Mucosa of rectum (tissue), 2 donors: Measurements from ENCODE around the gene NELFCD.

Experiments used
- H3K27ac ChIP-seq, 2 donors: one replicate each; pipeline ENCODE4 v1.7.0; 2013; ENCODE audit warnings: inconsistent platforms in 2 of 2, low read depth in 2 of 2, low read length in 2 of 2
- H3K27me3 ChIP-seq, 2 donors: one replicate each; pipeline ENCODE4 v1.7.0; 2013; ENCODE audit warnings: low read length in 2 of 2; ENCODE audit not compliant: control insufficient read depth in 2 of 2, insufficient read depth in 2 of 2
- H3K36me3 ChIP-seq, 2 donors: one replicate each; pipeline ENCODE4 v1.7.0; 2013; ENCODE audit warnings: low read length in 2 of 2; ENCODE audit not compliant: control insufficient read depth in 2 of 2, insufficient read depth in 2 of 2
- H3K4me1 ChIP-seq, 2 donors: one replicate each; pipeline ENCODE4 v1.7.0; 2013; ENCODE audit warnings: low read length in 2 of 2, mild to moderate bottlenecking in 1 of 2; ENCODE audit not compliant: control insufficient read depth in 2 of 2, insufficient read depth in 2 of 2
- H3K4me3 ChIP-seq, 2 donors: one replicate each; pipeline ENCODE4 v1.7.0; 2013; ENCODE audit warnings: low read length in 2 of 2
- H3K9ac ChIP-seq, 2 donors: one replicate each; pipeline ENCODE4 v1.7.0; 2013; ENCODE audit warnings: low read length in 2 of 2, low read depth in 1 of 2, mild to moderate bottlenecking in 1 of 2
- H3K9me3 ChIP-seq, 2 donors: one replicate each; pipeline ENCODE4 v1.7.0; 2013; ENCODE audit warnings: low read length in 2 of 2; ENCODE audit not compliant: control insufficient read depth in 2 of 2
- donor health status: healthy.
- donor health status: Normal muscosa, but diverticular disease.

NELFCD gene

DNA sequence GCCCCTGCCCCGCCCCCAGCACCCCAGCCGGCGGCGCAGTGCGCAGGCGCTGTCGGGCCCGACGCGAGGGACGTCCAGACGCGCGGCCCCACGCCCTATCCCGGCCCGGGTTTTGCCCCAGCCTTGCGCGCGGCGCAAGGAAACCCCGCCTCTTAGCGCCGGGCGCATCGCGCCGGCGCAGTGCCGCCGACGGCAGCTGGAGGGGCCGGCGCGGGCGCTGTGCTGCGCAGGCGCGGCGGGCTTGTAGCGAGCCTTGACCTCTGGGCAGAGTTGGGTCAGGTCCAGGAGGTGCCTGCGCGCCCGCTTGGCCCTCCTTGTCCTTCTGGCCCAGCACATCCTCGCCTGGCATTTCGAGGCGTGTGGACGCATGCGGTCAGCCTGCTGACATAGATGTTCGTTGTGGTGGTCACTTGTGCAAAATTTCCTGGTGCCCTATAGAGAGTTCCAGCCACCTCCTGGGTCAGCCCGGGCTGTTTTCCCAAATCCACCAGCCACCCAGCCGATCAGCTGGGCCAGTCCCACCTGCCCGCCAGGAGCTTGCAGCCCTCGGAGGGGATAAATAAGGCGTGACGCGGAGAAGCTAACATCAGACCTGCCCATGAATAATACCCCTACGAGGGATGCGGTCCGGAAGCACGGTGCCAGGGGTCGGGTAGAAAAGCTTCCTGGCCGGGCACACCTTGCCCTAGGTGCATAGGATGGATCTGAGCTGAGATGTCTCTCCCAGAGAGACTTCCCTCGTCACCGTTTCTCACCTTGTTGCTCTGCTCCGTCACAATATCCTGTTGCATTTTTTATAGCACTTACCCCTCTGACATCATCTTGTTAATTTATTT, 62.0 kb downstream of the NELFCD start:
- Histone ChIP-seq H3K27ac (peak overlapping the region; percentile 90 to 92), H3K4me1 (peaks cover 22 to 39% of the 10 kb centered on the region in 2 donors), H3K9ac (peak overlapping the region; percentile 64 to 93), H3K27me3 (no peaks in the 10 kb centered on the region), H3K4me3 (peak overlapping the region; percentile 88 to 93), H3K36me3 (peaks cover 4 to 9% of the 10 kb centered on the region in 2 donors), H3K9me3 (no peaks in the 10 kb centered on the region)

DNA sequence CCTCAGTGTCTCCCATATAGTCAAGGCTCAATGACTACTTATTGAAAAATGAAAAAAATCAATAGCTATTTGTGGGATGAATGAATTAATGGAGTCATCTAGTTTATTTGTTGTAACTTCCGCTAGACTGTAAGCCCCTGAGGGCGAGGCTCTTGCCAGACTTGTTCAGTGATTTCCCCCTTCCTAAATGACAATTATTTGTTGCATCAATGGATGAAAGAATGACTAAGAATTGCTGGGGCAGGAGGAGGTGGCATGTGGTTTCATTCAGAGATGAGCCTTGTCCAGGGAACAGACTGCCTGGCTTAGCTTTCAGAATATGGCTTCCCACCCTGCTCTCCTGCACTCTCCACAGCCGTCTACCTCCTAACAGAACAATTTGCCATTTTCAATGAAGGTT, 62.6 kb downstream of the NELFCD start:
- Histone ChIP-seq H3K9me3 (no peaks in the 10 kb centered on the region), H3K27me3 (no peaks in the 10 kb centered on the region), H3K36me3 (peaks cover 0 to 8% of the 10 kb centered on the region in 2 donors), H3K9ac (peak overlapping the region in 1 of 2 donors; percentile 64), H3K4me3 (peak overlapping the region in 1 of 2 donors; percentile 72), H3K4me1 (peaks cover 26 to 46% of the 10 kb centered on the region in 2 donors), H3K27ac (peak overlapping the region in 1 of 2 donors; percentile 84)

DNA sequence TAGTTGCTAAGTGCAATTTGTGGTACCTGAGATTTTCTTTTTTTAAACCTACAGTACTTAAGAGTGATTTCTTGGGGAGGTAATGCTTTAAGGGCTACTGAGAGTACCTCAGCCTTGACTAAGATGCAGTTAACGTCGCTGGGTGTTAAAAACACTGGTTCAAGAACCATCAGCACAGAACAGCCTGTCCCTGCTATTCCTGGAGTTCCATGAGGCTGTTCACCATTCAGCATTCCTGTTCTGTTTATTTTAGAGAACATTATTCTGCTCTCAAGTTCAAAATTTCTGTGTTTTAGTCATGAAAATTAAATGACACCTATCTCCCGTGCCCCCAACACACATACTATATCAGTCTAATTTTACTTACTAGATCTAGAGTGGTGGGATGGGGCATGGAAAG, 63.2 kb downstream of the NELFCD start:
- no peak overlapping the region for H3K27ac ChIP-seq
- no peak overlapping the region for H3K4me3 ChIP-seq
- H3K36me3 ChIP-seq = peaks cover 0 to 8% of the 10 kb centered on the region in 2 donors
- H3K4me1 ChIP-seq = peaks cover 26 to 45% of the 10 kb centered on the region in 2 donors
- H3K9ac ChIP-seq = no peak overlapping the region
- no peaks in the 10 kb centered on the region for H3K27me3 ChIP-seq
- no peaks in the 10 kb centered on the region for H3K9me3 ChIP-seq
